ENCODE data around the gene GSTM2. TPM values are rescaled to one million over a fixed set of nuclear protein-coding genes. Genes with fewer than 3 reads are reported as not detected.

Gene GSTM2
- total and polyA plus RNA-seq, 10 donors = 26.2 to 100 (median 52.3) TPM

- Histone ChIP-seq H3K4me3 (peak overlapping the region in 5 of 8 donors; percentile 68 to 76 (median 73)), H3K27me3 (replicated peaks in 1 of 7) (no peaks in the 10 kb centered on the region), H3K27ac (peak overlapping the region in 7 of 8 donors; percentile 2 to 98 (median 86)), H3K36me3 (peaks cover 0 to 25% (median 18%) of the 10 kb centered on the region in 6 donors), H3K9me3 (no peaks in the 10 kb centered on the region), H3K4me1 (peaks cover 35 to 86% (median 70%) of the 10 kb centered on the region in 6 donors)
- WGBS, 5 donors = 77 to 92% (median 78%) methylated on average over 5 to 11 of the region's 11 CpGs
- no peak for DNase-seq
- intact Hi-C loops (cut with DNase I; ENCODE audit: low total_unique reads) = no loop called here
- TF ChIP-seq POLR2AphosphoS5 (IDR thresholded peaks at IDR 0.05) (no peak), POLR2A (IDR thresholded peaks at IDR 0.05) (no peak)
- TF ChIP-seq, protein P1, sequence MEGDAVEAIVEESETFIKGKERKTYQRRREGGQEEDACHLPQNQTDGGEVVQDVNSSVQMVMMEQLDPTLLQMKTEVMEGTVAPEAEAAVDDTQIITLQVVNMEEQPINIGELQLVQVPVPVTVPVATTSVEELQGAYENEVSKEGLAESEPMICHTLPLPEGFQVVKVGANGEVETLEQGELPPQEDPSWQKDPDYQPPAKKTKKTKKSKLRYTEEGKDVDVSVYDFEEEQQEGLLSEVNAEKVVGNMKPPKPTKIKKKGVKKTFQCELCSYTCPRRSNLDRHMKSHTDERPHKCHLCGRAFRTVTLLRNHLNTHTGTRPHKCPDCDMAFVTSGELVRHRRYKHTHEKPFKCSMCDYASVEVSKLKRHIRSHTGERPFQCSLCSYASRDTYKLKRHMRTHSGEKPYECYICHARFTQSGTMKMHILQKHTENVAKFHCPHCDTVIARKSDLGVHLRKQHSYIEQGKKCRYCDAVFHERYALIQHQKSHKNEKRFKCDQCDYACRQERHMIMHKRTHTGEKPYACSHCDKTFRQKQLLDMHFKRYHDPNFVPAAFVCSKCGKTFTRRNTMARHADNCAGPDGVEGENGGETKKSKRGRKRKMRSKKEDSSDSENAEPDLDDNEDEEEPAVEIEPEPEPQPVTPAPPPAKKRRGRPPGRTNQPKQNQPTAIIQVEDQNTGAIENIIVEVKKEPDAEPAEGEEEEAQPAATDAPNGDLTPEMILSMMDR (IDR thresholded peaks at IDR 0.05 in 8 of 11, conservative IDR thresholded peaks at IDR 0.05 in 3 of 11) = no peak
These were observed 45.5 kb upstream of the GSTM2 start for GRCh38 chr1:109622137-109622892.

- H3K27me3 ChIP-seq (replicated peaks in 1 of 7) = no peaks in the 10 kb centered on the region
- intact Hi-C loops (cut with DNase I; ENCODE audit: low total_unique reads) = no loop called here
- 74 to 86% (median 82%) methylated on average over 2 to 3 of the region's 3 CpGs for WGBS, 5 donors
- peak overlapping the region in 7 of 8 donors; percentile 6 to 98 (median 20) for H3K27ac ChIP-seq
- H3K4me1 ChIP-seq = peaks cover 35 to 80% (median 67%) of the 10 kb centered on the region in 6 donors
- no peak for DNase-seq
- H3K9me3 ChIP-seq = no peaks in the 10 kb centered on the region
- TF ChIP-seq, protein P1 (IDR thresholded peaks at IDR 0.05 in 8 of 11, conservative IDR thresholded peaks at IDR 0.05 in 3 of 11) = no peak
- TF ChIP-seq POLR2AphosphoS5 (IDR thresholded peaks at IDR 0.05) (no peak), POLR2A (IDR thresholded peaks at IDR 0.05) (no peak)
- H3K36me3 ChIP-seq = peaks cover 0 to 31% (median 24%) of the 10 kb centered on the region in 6 donors
- H3K4me3 ChIP-seq = peak overlapping the region in 1 of 8 donors; percentile 73
These were observed 45.0 kb upstream of the GSTM2 start for GRCh38 chr1:109622895-109623294.

GRCh38 chr1:109623601-109624161, 44.2 kb upstream of the GSTM2 start:
- WGBS, 5 donors = 37 to 53% (median 43%) methylated on average over 6 to 11 of the region's 11 CpGs
- H3K27ac ChIP-seq = peak overlapping the region in 7 of 8 donors; percentile 9 to 98 (median 55)
- peaks cover 0 to 39% (median 32%) of the 10 kb centered on the region in 6 donors for H3K36me3 ChIP-seq
- H3K4me3 ChIP-seq = peak overlapping the region in 6 of 8 donors; percentile 7 to 73 (median 27)
- TF ChIP-seq, protein P1 (IDR thresholded peaks at IDR 0.05 in 8 of 11, conservative IDR thresholded peaks at IDR 0.05 in 3 of 11) = no peak
- TF ChIP-seq POLR2A (IDR thresholded peaks at IDR 0.05) (no peak), POLR2AphosphoS5 (IDR thresholded peaks at IDR 0.05) (peak in 1 of 3 donors; percentile 4)
- intact Hi-C loops (cut with DNase I; ENCODE audit: low total_unique reads) = no loop called here
- peaks cover 35 to 72% (median 62%) of the 10 kb centered on the region in 6 donors for H3K4me1 ChIP-seq
- DNase-seq = no peak
- no peaks in the 10 kb centered on the region for H3K9me3 ChIP-seq
- H3K27me3 ChIP-seq (replicated peaks in 1 of 7) = no peaks in the 10 kb centered on the region

Data from spleen (tissue), 11 donors.